CD4-positive, alpha-beta T cell treated with Interferon gamma for 1 hour (primary cell): ENCODE results near the gene CHTF8.

ENCODE experiments used
- DNase-seq: peaks from one replicate; pipeline ENCODE4 v3.0.0-alpha.2; 2020

CHTF8 gene

GRCh38 chr16:69084289-69084688 is 48.1 kb downstream of the CHTF8 start:
- DNase-seq: no peak

- DNase-seq: no peak
These were observed 49.0 kb downstream of the CHTF8 start for GRCh38 chr16:69083306-69083941.

GRCh38 chr16:69079697-69080096 is 52.7 kb downstream of the CHTF8 start:
- DNase-seq: no peak

- no peak for DNase-seq
These were observed 54.3 kb downstream of the CHTF8 start for GRCh38 chr16:69078073-69078472.

- no peak for DNase-seq
These were observed 55.1 kb downstream of the CHTF8 start for GRCh38 chr16:69077251-69077650.

GRCh38 chr16:69073181-69073702 is 59.1 kb downstream of the CHTF8 start:
- DNase-seq: no peak

GRCh38 chr16:69072640-69072974 is 59.8 kb downstream of the CHTF8 start:
- DNase-seq: no peak

- DNase-seq: no peak
These were observed 61.4 kb downstream of the CHTF8 start for GRCh38 chr16:69071036-69071435.

- no peak for DNase-seq
These were observed 62.9 kb downstream of the CHTF8 start for GRCh38 chr16:69069504-69069903.
